Lower leg skin (tissue), 3 donors: ENCODE results near the gene MPRIP.

Experiments used
- POLR2A ChIP-seq, 2 donors: fragments of 450-650 bp; IDR thresholded peaks; one replicate each; pipeline ENCODE4 v1.6.1; 2016 to 2017; ENCODE audit warnings: antibody characterized with exemption in 2 of 2, mild to moderate bottlenecking in 1 of 2, moderate library complexity in 1 of 2
- TF ChIP-seq, protein P1 (sequence below), 3 donors: fragments of 450-650 bp; IDR thresholded peaks; one replicate each; pipeline ENCODE4 v1.5.1; 2016; ENCODE audit warnings: antibody characterized with exemption in 3 of 3, mild to moderate bottlenecking in 3 of 3, moderate library complexity in 2 of 3

DNA sequence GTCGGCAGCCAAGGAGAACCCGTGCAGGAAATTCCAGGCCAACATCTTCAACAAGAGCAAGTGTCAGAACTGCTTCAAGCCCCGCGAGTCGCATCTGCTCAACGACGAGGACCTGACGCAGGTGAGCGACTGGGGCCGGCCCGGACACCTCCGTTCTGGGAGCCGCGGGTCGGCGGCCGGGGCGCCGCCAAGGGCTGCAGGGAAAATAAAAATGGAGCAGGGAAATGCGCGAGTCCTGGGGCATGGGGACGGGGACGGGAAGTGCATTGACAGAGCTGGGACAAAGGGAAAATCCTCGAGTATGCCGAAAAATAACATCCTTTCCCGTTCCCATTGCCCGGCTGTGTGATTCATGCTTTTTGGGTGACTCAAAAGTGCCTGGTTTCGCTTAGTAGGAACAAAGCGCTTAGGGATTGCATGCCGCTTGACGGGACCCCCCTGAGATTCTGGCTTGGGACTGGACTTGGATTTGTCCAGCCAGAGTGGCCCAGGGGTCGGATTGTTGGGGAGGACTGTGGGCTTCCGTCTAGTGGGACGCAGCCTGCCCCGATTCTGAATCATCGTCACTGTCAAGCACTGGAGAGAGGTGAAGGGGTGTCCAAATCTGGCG, 699 bp downstream of the MPRIP start:
- TF ChIP-seq, protein P1, sequence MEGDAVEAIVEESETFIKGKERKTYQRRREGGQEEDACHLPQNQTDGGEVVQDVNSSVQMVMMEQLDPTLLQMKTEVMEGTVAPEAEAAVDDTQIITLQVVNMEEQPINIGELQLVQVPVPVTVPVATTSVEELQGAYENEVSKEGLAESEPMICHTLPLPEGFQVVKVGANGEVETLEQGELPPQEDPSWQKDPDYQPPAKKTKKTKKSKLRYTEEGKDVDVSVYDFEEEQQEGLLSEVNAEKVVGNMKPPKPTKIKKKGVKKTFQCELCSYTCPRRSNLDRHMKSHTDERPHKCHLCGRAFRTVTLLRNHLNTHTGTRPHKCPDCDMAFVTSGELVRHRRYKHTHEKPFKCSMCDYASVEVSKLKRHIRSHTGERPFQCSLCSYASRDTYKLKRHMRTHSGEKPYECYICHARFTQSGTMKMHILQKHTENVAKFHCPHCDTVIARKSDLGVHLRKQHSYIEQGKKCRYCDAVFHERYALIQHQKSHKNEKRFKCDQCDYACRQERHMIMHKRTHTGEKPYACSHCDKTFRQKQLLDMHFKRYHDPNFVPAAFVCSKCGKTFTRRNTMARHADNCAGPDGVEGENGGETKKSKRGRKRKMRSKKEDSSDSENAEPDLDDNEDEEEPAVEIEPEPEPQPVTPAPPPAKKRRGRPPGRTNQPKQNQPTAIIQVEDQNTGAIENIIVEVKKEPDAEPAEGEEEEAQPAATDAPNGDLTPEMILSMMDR (IDR thresholded peaks at IDR 0.05) = no peak
- TF ChIP-seq POLR2A (IDR thresholded peaks at IDR 0.05) = no peak
